Right forelimb (tissue), 1 donor: ENCODE data around the gene CABCOCO1.
A peak's percentile ranks its signal among the peaks of the same experiment; 100 is the strongest.

Experiments
- DNase-seq: peaks from one replicate; pipeline ENCODE4 v3.0.0-alpha.2; 2018

The CABCOCO1 gene

DNA sequence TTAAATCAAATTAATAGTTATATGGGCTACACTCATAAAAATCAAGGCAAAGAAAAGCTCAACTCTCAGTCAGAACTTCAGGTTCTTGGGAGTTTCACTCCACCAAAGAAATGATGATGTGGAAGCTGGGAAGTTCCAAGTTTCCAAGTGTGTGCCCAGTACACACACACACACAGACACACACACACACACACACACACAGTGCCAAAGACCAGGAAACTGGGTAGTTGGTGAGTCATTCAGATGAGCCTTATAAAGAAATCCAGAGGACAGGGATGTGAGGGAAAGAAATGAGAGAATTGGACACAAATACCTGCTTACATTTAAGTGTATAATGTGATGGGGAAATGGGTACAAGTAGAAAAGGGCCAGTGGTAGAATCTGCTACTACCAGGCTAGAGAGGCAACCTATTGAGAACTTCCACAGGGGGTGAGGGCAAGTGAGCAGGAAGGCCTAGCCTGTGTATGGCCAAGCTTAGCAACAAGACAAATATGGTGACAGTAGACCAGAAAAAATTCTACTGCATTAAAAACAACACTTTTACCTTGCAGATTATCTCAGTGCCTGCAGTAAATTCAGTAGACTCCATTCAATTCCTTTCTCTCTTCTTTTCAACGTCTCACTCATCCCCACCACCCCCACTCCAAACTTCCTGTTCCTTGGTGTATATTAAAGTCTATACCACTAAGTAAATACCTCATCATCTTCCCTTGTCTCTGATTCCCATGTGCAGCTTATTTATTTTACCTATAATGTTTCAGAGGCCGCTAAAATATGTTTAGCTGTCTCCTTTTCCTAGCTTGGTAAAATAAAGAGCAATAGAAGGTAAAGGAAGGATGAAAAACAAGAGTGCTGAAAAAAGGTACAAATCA is 95.0 kb downstream of the CABCOCO1 start:
- no peak for DNase-seq

- no peak for DNase-seq
Measured at GRCh38 chr10:61758433-61758832, 95.7 kb downstream of the CABCOCO1 start.

- DNase-seq: no peak
Measured at GRCh38 chr10:61759751-61760150, 97.0 kb downstream of the CABCOCO1 start.

- no peak for DNase-seq
Measured at GRCh38 chr10:61760943-61761824, 98.5 kb downstream of the CABCOCO1 start.

DNA sequence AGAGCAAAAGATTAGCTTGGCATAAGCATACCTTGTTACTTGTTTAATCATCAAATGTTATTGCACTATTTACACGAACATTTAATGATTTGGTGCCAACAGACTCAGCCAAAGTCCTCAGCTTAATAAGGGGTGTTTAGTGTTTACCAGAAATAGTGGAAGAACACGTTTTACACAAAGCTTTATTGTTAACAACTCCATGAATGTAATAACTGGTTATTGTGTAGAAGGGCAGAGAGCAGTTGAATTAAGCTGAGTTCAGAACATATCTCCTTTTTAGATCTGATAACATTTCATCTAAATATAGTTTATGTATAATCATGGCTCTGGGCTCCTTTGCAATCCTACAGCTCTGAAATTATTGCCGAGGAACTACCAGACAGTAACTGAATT is 99.1 kb downstream of the CABCOCO1 start:
- no peak for DNase-seq

- DNase-seq: no peak
Measured at GRCh38 chr10:61763778-61764177, 101.0 kb downstream of the CABCOCO1 start.

- DNase-seq: no peak
Measured at GRCh38 chr10:61764486-61764885, 101.8 kb downstream of the CABCOCO1 start.

- DNase-seq: no peak
Measured at GRCh38 chr10:61765176-61766087, 102.7 kb downstream of the CABCOCO1 start.

DNA sequence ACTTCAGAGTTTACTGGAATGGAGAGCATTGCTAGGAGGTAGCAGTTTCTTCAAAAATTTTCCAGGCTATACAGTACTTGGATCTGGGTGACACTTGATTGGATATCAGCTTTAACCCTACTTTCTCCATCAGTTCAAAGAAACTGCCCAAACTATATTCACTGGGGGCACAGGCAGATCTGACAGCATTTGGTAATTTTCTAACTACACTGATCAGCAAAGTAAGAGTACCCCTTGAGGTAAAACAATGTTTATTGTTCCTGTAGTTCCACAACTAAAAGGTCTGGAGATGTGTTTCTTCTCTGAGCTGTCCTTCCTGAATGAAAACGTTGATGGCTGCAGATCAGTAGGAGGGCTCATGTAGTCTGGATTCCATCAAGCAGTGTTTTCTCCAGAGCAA is 104.2 kb downstream of the CABCOCO1 start:
- no peak for DNase-seq

DNA sequence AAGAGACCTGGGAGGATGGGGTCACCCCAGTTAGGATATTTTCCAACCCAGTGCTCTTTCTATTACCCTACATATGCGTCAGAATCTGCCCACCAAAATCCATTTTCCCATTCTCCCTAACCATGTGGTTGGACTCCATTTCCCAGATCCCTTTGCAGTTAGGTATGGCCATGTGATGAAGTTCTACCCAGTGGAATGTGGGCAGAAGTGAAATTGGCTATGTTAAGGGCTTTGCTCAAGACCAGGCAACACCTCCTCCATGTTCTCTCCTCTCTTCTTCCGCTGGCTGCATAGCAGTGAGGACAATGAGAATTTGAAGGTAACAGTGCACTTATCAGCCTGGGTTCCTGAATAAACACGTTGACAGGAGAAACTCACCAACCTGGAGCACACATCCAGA is 111.3 kb downstream of the CABCOCO1 start:
- no peak for DNase-seq

- no peak for DNase-seq
Measured at GRCh38 chr10:61775111-61775510, 112.4 kb downstream of the CABCOCO1 start.

DNA sequence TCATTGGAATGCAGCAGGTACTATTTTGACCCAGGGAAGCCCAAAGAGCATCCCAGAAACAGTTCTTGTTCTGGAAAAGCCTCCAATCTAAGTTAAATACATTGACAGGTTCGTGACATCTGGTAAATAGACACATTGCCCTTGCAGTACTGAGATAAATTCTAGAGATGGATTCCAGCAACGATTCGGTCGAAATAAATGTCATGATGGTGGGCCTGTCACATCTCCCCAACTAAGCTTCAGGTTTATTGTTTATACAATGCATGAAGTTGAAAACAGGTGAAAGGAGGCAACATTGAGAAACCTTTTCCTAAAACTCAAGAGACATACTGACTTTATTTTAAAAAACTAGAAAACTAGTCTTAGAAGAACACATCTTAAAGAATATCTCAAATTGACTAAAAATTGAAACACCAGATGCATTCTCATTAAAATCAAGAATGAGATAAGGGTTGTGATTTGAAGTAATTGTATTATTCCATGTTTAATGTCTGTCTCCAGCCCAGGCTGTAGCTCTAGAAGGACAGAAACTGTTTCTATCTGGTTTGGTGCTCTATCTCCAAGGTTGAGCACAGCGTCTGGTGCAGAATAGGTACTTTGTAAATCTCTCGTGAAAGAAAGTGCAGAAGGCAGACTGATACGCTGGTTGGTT is 114.0 kb downstream of the CABCOCO1 start:
- DNase-seq: no peak

GRCh38 chr10:61778137-61778536 is 115.4 kb downstream of the CABCOCO1 start:
- no peak for DNase-seq

GRCh38 chr10:61779276-61779675 is 116.5 kb downstream of the CABCOCO1 start:
- DNase-seq: no peak

DNA sequence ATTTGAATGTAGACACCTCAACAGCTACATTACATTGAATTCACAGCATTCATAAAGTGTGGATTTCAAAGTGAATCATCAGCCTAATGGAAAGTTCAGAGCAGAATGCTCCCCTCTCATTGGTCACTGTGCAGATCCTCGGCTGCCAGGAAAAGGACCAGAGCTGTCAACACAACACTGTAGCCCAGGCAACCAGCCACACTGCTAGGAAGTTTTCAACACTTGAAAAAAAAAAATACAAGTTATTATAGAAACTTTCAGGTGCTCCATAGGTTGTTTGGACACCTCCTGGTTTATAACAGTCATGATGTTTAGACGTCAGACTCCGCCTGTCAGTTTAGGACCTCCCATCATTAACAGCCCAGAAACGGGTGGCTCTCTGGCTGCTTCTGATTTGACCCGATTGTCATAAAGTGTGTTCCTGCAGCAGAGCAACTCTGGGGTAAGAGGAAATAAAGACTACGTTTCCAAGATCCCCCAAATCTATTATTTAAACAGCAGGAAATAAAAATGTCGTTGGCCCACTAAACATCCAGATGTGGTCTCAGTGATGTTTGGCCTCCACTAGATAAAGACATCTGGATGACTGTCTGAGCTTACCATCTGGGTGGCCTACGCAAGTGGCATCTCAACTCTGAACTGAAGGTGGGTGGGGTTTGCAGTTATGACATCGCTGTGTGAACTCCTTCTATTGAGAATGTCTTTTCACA is 117.4 kb downstream of the CABCOCO1 start:
- peak; percentile 71 for DNase-seq

GRCh38 chr10:61780732-61781131 is 118.0 kb downstream of the CABCOCO1 start:
- no peak for DNase-seq

DNA sequence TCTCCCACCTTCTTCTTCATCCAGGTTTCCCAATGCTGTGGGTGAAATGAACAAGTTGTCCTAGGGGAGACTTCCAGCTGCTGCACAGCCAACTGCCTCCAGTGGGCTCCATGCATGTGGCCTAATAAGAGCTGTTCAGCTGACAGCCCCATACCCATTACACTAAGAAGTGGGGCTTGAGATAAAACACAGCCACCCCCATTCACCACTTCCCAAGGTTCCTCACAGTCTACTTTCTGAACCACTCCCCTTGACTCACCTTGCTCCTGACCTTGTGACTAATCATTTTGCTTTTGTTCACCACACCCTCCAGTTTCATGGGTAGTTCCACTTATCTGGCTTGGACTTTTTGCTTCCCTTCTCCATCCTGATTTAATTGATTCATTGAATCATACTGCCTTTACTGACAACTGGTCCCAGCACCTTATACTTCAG is 119.3 kb downstream of the CABCOCO1 start:
- no peak for DNase-seq

- no peak for DNase-seq
Measured at GRCh38 chr10:61784354-61785133, 121.8 kb downstream of the CABCOCO1 start.

- DNase-seq: no peak
Measured at GRCh38 chr10:61785473-61786105, 122.9 kb downstream of the CABCOCO1 start.

DNA sequence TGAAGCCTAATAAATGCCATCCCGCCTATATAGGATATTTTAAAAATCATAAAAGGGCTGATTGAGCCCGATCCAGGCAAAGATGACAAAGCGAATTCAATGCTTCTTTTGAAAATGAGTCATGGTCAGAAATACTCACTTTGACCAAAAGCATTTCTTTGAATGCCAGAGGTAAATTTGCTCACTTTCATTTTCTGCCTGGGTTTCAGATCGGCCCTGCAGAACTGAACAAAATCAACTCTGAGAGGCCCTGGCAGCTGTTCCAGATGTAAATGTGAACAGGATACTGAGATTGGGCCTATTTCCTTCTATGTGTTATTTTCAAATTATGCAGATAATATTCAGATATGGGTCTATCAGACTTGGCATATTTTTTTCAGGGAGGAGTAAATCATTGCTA is 124.0 kb downstream of the CABCOCO1 start:
- DNase-seq: no peak
